HPDE6-E6E7 (cell line): Measurements from ENCODE around the gene OPRD1.

Experiments used
- DNase-seq: peaks from one replicate; pipeline ENCODE4 v3.0.0; 2011; ENCODE audit warnings: missing footprints; ENCODE audit errors: extremely low spot score

OPRD1 gene

DNA sequence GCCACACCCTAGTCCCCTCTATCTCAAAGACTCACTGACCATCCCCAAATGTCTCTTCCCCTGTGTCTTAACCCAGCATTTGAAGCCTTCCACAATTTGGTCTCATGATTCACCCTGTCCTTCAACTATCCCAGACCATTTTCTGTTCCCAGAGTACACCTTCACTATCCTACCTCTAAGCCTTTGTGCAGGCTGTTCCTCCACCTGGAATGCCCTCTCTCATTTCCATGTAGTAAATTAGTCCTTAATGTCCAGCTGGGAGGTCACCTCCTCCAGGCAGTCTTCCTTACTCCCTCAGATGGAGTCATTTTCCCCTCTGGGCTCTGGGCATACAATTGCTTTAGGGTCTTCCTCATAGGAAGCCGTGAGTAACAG lies 71.3 kb downstream of the OPRD1 start:
- DNase-seq = no peak

DNA sequence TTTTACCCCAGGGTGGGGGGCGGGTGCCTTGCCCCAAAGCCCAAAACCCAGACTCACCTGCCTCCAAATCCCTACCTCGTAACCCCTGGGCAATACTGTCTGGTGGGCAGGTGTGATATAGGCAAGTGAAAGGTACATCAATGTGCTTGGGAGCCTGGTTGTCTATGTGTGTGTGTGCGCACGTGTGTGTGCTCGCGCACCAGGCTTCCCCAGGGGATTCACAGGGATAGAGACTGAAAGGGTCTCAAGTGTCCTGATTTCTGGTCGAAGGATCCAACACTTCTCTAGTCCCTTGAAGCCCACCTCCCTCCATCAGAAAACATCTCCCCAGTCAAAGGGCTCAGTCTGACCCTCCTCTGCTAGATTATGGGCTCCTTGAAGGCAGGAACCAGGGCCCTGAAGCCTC lies 73.5 kb downstream of the OPRD1 start:
- no peak for DNase-seq

DNA sequence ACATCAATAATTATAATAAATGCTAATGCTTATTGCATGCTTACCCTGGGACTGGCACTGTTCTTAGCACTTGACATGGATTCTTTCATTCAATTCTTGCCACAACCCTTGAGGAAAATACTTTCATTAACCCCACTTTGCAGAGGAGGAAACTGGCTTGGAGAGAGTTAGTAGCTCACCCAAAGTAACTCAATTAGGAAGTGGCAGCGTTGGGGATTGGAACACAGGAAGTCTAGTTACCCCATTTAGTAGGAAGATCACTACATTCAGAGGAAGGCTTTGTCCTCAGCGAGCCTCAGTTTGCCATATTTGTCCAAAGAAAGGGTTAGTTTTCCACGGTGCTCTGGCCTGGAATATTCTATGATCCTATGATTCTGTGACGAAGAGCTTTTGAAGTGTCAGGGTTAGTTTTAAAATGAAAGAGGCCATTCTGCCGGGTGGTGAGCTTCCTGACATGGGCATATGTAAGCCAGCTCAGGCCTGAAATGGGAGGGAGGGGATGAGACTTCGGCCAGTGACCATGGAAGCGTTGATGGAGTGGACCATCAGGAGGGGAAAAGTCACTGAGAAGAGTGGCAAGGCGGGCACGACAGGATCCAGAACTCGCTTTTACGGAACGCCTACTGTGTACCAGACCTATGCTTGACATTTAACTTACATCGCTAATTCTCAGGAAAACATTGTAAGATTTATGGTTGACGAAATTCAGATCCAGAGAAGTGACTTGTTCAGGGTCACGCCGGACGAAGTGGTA lies 74.2 kb downstream of the OPRD1 start:
- DNase-seq = no peak

DNA sequence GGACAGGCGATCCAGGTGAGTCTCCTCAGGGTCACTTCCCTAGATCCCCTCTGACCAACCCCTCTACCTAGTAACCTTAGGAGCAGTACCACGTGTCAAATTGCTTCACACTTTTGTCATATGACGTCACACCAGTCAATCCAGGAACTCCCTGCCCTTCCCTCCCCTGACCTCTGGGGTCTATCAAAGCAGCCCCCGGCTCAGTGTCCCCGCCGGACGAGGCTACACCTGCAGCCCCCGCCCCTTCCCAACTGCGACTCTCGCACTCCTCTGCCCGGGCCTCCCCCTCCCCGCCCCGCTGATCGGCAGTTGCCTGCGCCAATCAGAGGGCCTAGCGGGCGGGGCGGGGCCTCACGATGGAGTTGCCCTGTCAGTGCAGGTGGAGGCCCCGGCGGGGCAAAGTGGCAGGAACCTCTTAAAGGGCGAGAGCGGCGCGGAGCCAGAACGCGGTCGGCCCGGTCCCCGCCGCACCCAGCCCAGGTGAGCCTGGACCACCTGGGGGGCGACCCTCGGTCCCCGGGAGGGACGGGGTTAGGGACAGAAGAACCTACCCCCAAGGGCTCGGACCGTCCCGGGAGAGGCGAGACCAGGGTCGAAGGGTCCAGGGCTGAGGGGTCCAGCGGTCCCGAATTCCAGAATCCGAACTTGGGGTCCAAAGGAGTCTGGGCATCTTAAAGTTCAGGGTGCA lies 74.9 kb downstream of the OPRD1 start:
- DNase-seq = peak; percentile 95

DNA sequence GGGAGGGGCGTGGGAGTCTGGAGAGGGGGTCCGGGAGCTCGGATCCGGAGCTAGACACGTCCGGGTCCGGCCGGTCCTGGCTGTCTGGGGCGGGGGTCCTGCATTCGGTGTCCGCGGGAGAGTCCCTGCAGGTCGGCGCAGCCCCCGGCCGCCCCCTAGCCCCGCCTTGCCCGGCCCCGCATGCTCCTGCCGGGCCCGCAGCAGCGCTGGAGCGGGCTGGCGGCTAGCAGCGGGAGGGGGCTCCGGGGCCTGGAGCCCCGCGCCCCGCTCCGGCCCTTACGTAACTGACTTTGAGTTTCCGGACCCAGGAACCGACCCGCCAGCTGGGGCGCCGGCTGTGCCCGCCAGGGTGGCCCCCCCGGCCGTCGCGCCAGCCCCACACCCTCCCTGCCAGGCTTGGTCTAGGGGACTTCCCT lies 75.5 kb downstream of the OPRD1 start:
- no peak for DNase-seq

DNA sequence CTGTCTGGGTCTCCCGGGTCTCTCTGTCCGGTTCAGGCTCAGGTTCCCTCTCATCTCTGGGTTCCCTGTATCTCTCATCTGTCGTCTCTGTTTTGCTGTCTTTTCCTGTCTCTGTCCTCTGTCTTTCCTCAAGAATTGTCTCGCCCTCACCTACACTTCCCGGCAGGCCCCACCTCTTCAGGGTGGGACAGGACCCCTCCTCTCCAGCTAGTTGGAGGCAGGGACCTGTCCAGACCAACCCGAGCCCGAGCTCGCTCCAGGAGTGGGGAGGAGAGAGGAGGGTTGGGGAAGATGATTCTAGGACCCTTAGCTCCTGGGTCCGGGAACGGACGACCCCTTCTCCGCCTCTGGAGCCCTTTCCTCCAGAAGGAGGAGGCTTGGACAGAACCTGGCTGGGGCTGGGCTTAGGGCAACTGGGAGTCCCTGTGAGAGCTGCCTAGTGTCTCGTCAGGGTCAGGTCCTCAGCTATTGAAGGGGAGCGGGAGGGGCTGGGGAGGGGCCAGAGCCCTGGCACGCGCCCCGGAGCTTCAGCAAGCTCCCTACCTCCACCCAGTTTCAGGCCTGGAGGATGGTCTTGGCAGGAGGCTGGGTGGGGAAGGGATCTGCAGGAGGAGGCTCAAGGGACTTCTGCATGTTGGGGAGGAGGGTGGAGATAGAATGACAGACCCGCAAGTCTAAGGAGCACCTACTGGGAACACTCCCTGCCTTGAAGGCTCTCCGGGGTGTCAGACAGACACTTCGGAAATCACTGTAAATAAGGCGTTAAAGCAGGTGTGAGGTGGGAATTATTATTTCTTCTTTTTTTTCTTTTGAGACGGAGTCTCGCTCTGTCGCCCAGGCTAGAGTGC lies 76.1 kb downstream of the OPRD1 start:
- DNase-seq = no peak

DNA sequence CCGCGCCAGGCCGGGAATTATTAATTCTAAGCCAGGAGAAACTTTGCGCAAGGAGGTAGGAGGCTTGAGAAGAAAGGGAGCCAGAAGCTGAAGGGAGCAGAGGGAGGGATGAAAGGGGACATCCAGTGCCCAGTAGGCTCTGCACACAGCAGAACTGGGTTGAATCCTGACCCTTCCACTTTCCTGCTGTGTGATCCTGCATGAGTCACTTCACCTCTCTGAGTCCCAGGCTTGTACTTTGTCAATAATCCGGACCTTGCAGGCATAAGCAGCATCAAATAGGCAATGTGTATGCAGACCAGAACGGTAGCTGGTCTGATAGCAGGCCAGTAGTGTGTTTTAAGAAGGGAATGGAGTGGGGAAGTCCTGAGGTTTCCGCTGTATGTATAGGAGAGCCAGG lies 76.9 kb downstream of the OPRD1 start:
- no peak for DNase-seq

DNA sequence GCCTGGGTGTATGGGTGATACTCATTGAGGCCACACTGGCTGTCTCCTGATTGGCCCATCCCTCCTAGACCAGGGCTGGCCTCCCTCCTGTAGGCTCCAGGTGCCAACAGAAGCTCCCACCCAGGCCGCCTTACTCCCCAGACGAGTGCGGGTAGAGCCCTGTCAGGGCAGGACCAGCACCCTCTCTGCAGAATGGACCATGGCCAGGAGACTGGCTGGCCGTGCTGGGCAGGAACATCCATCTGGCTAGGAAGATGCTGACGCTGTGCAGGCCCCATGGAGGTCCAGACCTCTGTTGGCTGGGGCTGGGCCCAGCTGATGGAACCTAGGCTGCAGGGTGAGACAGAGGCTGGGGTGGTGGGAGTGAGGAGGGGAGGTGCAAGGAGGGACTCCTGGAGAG lies 77.4 kb downstream of the OPRD1 start:
- no peak for DNase-seq

DNA sequence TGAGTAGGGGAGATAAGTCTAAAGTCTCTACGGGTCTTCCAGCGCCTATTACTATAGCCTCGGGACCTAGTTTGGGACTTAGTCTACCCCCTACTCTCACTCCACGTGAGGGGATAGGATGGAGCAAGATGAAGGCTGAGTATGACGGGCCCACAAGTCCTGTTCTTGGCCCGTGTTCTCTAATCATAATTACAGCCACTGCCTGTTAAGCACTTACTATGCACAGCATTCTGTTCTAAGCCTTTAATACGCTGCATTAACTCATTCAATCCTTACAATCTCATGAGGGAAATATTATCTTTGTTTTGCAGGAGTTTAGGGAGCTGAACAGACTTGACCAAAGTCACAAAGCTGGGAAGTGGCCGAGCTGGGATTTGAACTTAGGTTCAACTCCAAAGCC lies 78.5 kb downstream of the OPRD1 start:
- DNase-seq = no peak

DNA sequence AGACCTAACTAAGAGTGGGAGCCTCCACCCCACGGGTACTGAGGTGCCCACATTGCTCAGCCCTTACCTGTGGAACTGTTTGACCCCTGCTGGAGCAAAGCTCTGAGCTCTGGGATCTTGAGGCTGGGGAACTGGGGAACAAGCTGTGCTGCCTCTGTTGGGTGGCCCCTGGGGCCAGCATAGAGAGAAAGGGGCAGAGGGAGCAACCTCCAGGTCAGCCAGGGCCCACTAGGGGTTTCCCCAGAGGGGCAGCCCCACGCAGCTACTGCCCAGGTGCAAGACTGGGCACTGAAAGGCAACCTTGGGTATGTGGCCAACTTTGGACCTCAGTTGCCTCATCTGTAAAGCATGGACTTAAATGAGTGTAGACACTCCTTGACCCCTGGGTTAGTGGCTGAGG lies 78.9 kb downstream of the OPRD1 start:
- no peak for DNase-seq

DNA sequence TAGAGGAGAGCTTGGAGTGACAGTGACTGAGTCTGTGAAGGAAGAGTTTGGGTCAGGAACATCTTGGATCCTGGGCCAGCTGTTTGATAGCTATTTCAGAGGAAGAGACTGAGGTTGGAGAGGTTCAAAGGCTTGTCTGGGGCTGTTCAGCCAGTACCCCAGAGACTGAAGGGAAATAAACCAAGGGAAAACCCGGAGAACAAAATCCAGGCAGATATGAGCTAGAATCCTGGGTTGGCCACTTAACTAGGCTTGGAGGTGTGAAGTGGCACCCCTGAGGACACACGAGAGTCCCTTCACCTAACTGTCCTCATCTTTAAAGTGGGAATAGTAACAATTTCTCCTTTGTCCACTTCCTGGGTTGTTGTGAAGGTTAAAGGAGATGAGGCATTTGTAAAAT lies 79.3 kb downstream of the OPRD1 start:
- DNase-seq = no peak

DNA sequence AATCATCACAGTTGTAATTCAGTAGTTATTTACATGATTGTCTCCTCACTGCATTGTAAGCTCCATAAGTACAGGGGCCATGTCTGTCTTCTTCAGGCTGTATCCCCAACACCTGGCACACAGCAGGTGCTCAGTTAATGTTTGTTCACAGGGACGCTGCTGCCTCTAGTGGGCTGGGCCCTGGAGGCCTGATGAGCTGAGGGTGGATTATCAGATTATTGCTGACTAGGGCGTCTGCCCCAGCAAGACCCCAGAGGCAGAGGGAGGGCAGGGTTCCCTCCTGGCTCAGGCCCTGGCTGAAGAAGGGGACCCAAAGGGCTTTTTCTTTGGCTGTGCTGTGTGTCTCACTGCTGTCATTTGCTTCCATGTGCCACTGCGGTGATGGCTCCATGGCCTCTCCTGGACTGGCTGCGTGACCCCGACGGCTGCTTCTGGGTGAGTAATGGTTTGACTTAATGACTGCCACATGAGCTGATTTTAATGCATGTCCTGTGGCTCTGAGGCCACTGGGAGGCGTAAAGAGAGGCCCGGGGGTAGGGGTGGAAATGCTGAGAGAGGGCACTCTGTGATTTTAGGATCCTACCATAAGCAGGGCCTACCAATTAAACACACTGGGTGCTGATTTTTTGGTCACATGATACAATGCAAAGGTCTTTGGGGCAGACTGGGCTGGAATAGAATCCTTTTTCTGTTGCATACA lies 81.6 kb downstream of the OPRD1 start:
- DNase-seq = no peak

DNA sequence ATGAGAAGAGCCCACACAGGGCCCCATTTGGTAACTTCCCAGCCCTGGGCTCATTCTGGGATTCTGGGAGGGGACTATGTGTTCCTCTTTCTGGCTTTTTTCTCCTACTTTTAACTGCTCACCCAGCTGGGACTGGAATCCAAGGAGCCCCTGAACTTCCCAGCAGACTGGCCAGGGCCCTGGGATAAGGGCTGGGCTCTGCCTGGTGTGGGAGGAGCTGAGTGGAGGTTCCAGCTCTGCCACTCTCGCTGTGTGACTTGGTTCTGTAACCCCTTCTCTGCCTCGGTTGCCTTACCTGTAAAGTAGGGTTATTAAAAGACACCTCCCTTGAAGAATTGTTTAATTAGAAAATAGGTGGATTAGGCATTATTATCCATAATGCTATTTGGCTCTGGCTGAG lies 82.8 kb downstream of the OPRD1 start:
- DNase-seq = no peak

DNA sequence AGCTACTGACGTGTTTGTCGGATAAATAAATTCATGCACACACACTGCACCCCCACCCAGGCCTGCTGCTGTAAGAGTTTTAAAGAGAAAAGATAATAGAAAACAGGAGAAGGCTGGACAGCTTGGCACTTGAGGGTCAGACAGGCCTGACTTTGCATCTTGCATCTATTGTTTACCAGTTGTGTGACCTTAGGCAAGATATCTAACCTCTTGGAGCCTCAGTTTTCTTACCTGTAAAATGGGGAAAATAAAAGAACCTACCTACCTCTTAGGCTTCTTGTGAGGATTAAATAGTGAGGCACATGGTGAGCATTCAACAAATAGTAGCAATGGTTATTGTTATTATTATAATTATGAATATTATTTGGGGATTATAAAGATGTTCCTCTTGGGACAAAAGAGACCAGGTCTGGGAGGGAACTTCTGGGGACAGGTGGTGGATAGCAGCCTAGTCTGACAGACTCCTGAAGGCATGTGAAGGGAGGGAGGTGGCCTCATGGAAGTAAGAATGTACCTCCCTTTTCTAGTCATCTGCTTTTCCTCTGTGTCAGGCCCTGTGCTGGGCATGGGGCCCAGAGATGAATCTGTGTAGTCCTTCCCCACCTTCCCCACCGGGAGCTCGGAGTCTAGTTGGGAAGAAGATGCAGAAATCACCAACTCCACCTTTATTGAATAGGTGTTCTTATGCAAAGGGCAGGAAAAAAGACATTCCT lies 84.1 kb downstream of the OPRD1 start:
- no peak for DNase-seq

DNA sequence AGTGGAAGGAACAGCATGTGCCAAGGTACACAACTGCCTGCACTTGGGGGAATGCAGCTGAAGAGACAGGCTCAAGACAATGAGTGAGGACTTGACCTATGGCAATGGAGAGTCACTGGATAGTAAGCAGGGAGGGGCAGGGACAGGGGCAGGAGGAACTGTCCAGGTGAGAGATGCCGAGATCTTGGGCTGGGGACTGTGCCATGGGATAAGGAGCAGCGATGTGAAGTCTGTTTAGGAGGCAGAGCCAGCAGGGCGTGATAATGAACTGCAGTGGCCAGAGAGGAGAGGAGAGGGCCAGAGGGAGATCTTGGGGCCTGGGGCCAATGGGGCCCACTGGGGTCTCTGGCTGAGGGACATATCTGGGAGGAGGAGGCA lies 84.6 kb downstream of the OPRD1 start:
- DNase-seq = no peak

DNA sequence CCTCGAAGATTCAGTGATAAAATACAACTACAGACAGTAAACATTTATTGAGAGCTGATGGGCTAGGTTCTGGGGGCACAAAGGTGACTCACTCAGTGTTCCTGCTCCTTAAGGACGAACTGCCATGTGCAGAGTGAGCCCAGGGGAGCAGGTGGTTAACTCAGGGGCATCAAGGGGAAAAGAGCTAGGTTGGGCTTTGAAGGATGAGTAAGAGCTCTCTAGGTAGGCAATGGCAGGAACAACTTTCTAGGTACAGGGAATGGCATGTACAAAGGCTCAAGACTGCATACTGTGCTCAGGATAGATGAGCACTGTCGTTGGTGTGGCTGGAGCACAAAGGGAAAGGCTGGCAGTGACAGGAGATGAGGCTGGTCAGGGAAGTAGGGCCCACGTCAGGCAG lies 85.8 kb downstream of the OPRD1 start:
- DNase-seq = no peak

DNA sequence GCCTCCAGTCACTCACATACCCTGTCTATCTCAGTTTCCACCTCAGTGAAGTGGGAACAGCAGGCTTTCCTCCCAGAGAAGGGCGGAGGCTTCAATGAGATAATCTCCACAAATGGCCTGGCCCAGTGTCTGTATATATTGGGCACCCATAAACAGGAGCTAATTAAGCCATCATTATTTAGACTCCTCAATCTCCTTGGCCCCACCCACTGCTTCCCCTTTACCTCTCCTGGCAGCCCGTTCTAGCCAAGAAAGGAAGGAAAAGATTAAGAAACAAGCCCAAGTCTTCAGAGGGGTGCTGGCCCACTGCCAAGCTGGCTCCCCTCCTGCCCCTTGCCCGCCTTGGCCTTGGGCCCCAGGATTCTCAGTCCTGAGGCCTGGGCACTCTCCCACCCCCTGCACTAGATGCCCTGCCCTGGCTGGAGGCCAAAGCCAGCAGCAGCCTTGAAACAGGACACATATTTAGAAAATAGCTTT lies 86.5 kb downstream of the OPRD1 start:
- DNase-seq = no peak

DNA sequence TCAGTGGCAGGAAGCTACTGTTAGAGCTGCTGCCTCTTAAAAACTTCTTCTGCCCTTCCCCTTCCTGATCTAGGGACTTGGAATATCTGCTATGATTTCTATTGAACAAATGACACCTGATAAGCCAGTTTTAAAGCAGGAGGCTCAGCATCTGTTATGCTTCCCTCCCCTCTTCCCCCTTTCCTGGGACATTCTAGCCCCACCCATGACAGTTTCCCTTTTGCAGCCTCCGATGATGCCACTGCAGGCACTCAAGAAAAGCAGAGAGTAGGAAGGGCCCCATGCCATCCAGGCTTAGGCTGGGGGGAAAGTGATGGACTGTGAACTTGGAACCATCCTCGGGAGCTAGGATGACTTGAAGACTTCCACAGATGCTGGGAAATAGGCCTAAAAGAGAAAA lies 87.3 kb downstream of the OPRD1 start:
- DNase-seq = no peak

DNA sequence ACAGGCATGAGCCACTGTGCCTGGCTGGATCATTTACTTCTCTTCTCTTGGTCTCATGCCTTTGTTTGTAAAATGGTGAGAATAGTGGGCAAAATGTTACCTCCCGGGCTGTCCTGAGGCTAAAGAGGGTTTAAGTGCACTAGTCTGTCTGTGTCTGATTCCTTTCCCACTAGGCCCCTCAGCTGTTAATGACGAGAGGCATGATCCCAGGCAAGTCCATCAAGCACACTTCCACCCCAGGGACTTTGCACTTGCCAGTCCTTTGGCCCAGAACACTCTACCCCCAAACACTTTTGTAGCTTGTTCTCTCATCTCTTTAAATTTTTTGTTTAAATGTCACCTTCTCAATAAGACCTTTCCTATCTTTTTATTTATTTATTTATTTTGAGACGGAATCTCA lies 88.6 kb downstream of the OPRD1 start:
- DNase-seq = no peak

DNA sequence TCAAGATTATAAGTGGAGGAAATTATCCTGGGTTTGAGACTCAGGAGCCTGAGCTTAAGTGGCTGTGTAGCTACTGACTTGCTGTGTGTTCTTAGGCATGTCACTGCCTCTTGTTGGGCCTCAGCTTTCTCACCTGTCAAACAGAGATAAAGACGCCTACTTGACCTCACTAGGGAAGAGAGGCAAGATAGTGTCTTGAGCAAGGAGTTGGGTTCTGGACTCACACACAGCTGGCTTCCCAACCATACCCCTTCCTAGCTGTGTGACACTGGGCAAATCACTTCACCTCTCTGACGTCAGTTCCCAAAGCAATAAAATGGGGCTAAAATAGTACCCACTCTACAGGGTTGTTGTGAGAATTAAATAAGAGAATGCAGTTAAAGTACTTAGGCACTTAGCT lies 90.8 kb downstream of the OPRD1 start:
- no peak for DNase-seq

DNA sequence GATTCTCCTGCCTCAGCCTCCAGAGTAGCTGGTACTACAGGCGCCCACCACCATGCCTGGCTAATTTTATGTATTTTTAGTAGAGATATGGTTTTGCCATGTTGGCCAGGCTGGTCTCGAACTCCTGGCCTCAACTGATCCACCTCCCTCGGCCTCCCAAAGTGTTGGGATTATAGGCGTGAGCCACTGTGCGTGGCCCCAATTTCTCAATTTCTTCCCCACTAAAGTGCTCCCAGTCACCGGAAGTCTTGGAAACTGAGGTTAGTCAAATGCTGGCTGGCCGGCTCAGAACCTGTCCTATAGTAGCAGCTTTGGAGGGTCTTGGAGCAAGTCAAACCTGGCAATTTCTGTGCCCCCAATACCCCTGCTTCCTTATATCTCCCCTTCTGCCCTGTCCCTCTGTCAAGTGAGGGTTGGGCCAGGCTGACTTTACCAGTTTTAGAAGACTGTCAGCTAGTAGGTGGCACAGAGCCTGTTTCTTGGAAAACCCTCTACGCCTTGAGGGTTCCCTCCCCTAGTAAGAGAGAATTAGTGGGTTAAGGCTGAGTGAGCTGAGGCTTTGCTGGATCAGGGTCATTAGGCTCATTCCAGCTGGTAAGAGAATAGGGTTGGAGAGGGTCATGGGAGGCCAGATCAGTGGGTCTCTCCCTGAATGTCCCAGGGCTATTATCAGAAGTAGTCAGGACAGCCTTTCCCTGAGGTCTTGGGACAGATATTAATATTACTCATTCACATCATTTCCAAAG lies 94.1 kb downstream of the OPRD1 start:
- no peak for DNase-seq
